Left ventricle myocardium superior (tissue), 1 donor: ENCODE measurements around the gene RASGRP4. TPM values are rescaled to one million over a fixed set of nuclear protein-coding genes. Genes with fewer than 3 reads are reported as not detected.
A peak's percentile ranks its signal among the peaks of the same experiment; 100 is the strongest.
"Not testable (repeated sequence)": the region's sequence is repeated elsewhere in the genome, so short reads cannot be mapped to it uniquely, and the experiment has no call there.

ENCODE experiments used
- ATAC-seq: fragments of 200-7000 bp; cut with Tn5 transposase; one replicate; pipeline ENCODE4 v1.9.1; 2020; ENCODE audit warnings: mild to moderate bottlenecking, moderate library complexity
- DNase-seq: peaks from one replicate; pipeline ENCODE4 v3.0.0-alpha.2; 2020
- intact Hi-C: fragments of 100-400 bp; cut with micrococcal nuclease; formaldehyde crosslinking; loops from one replicate; pipeline ENCODE4 v1.11.0; 2022
- total RNA-seq: library from RNA; stranded (reverse); fragmentation: NEBNext Ultra II Directional; extraction: Animal tissue kit (Norgen Biotek cat#: 25700); gene quantifications from one replicate; pipeline ENCODE4 v1.2.1, GENCODE V29; 2021
- donor health status: DM: no; HTN: yes; CAD: no; lungs with severe emphysema.

The RASGRP4 gene
- total RNA-seq, 1 donor from 2014 or later, result 1.2 TPM

GRCh38 chr19:38381138-38381537 lies 44.9 kb downstream of the RASGRP4 start:
- DNase-seq (no peak), ATAC-seq (no peak)
- intact Hi-C loops, result no loop called here

DNA sequence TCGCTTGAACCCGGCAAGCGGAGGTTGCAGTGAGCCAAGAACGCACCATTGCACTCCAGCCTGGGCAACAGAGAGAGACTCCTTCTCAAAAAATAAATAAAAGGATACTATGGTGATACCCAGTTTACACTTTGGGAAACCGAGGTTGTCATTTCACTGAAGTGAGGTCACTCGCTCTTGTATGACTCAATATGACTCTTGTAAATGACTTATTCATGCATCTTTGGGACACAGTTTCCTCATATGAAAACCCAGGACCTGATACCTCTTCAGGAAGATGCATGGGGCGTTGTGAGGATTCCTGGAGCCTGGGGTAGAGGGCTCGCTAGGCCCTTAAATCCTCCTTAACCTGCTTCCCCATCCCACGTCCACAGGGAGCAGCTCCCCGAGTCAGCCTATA lies 47.2 kb downstream of the RASGRP4 start:
- intact Hi-C loops, result no loop called here
- no peak for ATAC-seq
- DNase-seq, result no peak

DNA sequence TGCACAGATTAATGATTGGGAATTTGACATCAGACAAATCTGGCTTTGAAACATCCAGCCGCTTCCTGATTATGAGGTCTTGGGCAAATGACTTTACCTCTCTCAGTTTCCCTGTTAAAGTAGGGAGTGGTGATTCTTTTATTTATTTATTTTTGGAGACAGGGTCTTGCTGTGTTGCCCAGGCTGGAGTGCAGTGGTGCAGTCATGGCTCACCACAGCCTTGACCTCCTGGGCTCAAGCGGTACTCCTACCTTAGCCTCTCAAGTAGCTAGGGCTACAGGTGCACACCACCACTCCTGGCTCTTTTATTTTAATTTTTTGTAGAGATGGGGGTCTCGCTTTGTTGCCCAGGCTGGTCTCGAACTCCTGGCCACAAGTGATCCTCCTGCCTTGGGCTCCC lies 49.0 kb downstream of the RASGRP4 start:
- no peak for ATAC-seq
- intact Hi-C loops, result no loop called here
- DNase-seq, result no peak

DNA sequence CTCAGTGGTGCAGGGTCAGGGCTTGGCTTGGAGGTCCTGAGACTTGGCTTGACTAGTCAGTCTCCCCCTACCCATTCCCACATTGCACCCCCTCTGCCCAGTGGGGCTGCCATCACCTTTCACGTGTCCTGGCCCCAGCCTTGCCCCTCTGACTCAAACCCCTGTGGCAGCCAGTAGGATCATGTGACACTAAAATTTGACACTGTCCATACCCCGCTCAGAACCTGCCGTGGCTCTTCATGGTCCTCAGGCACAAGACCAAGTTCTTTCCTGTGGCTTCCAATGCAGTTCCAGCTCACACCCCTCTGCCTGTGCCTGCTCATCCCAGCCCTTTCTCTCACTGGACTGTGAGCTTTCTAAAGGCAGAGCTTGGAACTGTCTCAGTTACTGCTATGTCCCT lies 49.4 kb downstream of the RASGRP4 start:
- ATAC-seq, result no peak
- intact Hi-C loops, result no loop called here

DNA sequence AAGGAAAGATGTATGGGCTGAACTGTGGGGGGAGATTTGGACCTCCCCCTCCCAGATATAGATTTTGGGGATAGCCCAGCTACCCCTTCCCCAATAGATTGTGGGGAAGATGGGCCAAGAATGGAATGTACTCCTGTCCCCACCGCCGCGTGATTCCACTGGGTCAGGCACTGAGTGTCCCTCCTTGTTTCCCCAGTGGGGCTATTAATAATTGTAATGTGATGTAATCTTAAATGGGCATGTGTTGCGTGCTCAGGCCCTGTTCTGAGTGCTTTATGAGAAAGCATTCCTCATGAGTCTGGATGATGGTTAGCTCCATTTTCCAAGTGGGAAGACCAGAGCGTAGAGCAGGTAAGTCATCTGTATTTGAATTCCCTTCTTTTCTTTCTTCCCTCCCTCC lies 50.3 kb downstream of the RASGRP4 start:
- intact Hi-C loops, result no loop called here
- DNase-seq (peak; percentile 50), ATAC-seq (peak; percentile 46)

More for the DNA sequence above, 49.4 kb downstream of the RASGRP4 start:
- DNase-seq, result no peak

DNA sequence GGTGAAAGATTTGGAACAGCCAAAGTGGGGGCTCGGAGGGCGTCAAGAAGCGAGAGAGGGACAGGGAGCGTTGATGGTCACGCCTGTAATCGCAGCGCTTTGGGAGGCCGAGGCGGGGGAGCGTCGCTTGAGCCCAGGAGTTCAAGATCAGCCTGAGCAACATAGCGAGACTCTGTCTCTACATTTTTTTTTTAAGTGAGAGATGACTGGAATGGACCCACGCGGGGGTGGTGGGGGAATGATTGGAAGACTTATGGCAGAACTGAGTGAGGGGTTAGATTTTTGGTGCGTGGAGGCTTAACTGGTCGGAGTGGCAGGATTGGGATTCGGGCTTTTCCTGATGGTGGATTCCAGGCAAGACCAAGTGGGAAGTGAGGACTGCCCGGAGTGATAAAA lies 50.9 kb downstream of the RASGRP4 start:
- ATAC-seq (peak; percentile 6), DNase-seq (no peak)
- intact Hi-C loops, result no loop called here

DNA sequence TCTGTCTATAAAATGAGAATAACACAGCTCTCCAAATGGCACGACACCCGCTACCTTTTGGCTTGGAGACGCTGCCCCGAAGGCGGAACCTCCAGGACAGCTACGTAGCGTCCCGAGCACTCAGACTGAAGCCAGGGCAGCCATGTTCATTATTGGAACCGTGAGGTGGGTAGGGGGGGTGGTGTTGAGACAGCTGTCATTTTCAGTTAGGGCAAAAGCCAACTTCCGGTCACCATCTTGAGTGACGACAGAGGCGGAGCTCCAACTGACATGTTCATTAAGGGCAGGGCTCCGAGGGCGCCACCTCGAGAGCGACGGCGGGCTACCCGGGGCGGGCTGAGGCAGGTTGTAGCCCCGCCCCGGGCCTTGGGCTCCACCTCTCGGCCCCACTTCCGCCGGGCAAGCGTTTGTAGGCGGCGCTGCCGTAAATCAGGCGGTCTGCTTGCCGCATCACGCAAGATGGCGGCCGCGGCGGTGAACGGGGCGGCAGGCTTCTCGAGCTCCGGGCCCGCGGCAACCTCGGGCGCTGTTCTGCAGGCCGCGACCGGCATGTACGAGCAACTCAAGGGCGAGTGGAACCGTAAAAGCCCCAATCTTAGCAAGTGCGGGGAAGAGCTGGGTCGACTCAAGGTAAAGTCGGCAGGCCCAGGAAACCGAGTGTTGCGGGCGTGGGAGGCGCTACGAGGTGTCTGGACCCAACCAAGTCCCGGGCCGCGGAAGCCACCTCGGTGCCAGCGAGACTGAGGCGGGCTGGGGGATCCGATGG lies 51.5 kb downstream of the RASGRP4 start, which contains the start of gene PSMD8:
PSMD8 (plus strand) TSS at position 240 of the 766 bp plus-strand sequence; CDS start at position 271, 31 bp downstream.
- peak; percentile 97 for ATAC-seq
- intact Hi-C loops, result no loop called here
- peak; percentile 99 for DNase-seq

DNA sequence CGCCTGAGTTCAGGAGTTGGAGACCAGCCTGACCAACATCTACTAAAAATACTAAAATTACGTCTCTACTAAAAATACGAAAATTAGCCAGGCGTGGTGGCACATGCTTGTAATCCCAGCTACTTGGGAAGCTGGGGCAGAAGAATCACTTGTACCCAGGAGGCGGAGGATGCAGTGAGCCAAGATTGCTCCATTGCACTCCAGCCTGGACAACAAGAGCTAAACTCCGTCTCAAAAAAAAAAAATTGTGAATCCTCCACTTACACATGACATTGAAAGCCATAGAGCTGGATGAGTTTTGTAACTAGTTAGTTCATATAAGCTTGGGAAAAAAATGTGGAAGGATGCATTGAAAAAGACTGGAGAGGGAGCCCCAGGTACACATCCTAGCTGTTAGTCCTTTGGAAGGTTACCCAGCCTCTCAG lies 52.1 kb downstream of the RASGRP4 start:
- DNase-seq (no peak), ATAC-seq (no peak)
- intact Hi-C loops, result no loop called here

- intact Hi-C loops, result no loop called here
- DNase-seq (no peak), ATAC-seq (no peak)
These were observed 54.9 kb downstream of the RASGRP4 start for GRCh38 chr19:38371081-38371480.

DNA sequence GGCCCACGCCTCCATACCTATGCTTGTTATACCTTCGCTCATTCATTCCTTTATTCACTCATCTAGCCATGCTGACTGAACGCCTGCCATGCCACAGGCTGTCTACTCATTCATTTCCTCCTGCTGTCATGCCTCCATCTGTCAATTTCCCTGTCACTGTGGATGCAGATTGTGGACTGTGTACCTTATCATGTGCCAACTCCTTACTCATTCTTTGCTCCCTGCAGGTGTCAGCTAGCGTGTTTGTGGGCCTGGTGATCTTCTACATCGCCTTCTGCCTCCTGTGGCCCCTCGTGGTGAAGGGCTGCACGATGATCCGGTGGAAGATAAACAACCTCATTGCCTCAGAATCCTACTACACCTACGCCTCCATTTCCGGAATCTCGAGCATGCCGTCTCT lies 55.7 kb downstream of the RASGRP4 start:
- DNase-seq (no peak), ATAC-seq (no peak)
- intact Hi-C loops, result no loop called here

GRCh38 chr19:38369584-38369983 lies 56.4 kb downstream of the RASGRP4 start:
- ATAC-seq (no peak), DNase-seq (no peak)
- intact Hi-C loops, result no loop called here

GRCh38 chr19:38367041-38367440 lies 59.0 kb downstream of the RASGRP4 start:
- no peak for DNase-seq
- intact Hi-C loops, result no loop called here
- no peak for ATAC-seq

GRCh38 chr19:38362946-38363688 lies 62.9 kb downstream of the RASGRP4 start:
- DNase-seq, ATAC-seq, intact Hi-C loops: not testable (repeated sequence)

GRCh38 chr19:38362076-38362945 lies 63.7 kb downstream of the RASGRP4 start:
- intact Hi-C loops, result no loop called here
- DNase-seq, result peak; percentile 90
- peak; percentile 89 for ATAC-seq

GRCh38 chr19:38361633-38362075 lies 64.4 kb downstream of the RASGRP4 start:
- ATAC-seq (peak; percentile 94), DNase-seq (peak; percentile 83)
- intact Hi-C loops, result no loop called here

DNA sequence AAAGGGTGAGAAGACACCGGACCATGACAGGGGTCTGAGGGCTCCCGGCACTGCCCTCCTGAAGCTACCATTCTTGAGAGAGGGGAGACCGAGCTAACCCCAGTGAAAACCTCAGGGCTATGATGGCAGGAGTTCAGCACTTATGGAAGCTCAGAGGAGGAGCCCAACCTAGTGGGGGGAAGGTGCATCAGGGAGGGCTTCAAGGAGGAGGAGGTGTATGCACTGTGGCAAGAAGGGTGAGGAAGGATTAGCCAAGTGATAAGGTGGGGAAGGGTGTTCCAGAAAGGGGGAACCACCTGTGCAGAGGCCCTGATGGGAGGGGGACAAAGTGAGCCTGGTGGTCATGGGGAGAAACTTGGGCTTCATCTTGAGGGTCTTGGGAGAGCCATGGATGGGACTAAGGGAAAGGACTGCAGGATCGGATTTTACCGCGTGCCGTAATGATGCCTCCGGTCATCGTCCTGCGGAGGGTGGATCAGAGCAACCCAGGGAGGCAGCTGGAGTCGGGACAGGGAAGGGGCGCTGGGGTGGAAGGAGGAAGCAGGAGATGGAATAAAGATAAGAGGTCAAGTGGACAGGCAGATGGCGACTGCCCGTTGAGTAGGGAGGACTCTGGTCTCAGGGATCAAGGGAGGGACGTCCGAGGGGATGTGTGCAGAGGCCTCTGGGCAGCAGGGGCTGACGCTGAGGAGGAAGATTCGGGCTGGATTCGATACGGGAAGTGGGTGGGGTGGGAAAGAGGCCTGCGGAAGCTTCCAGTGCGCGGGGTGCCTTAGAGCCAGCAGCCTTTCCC lies 65.0 kb downstream of the RASGRP4 start:
- ATAC-seq, result peak; percentile 13
- intact Hi-C loops, result no loop called here

DNA sequence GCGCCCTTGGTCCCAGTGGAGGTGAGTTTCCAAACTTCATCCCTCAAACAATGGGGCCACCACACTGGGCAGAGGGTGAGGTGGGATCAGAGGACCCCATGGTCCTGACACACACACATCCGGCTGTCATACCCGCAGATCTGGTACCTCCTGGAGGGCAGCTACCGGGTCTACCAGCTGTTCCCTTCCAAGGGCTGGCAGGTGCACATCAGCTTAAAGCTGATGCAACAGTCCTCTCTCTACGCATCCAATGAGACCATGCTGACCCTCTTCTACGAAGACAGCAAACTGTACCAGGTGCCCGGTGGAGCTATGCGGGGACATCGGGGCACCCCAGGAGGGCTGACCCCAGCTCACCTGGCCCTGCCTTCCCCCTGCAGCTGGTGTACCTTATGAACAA lies 65.7 kb downstream of the RASGRP4 start:
- ATAC-seq, result no peak
- no peak for DNase-seq
- intact Hi-C loops, result no loop called here

More for the DNA sequence above, 65.0 kb downstream of the RASGRP4 start:
- no peak for DNase-seq

- DNase-seq (no peak), ATAC-seq (no peak)
- intact Hi-C loops, result no loop called here
These were observed 66.6 kb downstream of the RASGRP4 start for GRCh38 chr19:38359242-38360021.
